Measurements from ENCODE around the gene CSF1.

CSF1 gene

DNA sequence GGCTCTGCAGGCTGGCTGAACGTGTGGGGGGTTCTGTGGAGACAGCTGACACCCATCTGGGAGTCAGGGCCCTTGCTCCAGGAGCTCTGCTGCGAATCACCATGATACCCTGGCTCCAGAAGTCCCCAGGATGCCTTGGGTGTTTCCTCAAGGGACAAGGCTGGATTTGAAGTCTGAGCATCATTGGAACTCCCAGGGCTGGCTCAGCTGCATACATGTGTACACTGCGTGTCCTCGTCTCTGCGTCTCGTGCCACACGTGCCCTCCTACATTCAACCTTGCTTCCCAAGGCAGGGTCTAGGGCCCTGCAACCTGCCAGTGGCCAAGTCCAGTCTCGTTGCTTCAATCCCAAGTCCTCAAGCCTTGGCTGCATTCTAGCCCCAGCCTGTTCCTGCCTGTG, 11.7 kb downstream of the CSF1 start:
- TF ChIP-seq, protein P1, sequence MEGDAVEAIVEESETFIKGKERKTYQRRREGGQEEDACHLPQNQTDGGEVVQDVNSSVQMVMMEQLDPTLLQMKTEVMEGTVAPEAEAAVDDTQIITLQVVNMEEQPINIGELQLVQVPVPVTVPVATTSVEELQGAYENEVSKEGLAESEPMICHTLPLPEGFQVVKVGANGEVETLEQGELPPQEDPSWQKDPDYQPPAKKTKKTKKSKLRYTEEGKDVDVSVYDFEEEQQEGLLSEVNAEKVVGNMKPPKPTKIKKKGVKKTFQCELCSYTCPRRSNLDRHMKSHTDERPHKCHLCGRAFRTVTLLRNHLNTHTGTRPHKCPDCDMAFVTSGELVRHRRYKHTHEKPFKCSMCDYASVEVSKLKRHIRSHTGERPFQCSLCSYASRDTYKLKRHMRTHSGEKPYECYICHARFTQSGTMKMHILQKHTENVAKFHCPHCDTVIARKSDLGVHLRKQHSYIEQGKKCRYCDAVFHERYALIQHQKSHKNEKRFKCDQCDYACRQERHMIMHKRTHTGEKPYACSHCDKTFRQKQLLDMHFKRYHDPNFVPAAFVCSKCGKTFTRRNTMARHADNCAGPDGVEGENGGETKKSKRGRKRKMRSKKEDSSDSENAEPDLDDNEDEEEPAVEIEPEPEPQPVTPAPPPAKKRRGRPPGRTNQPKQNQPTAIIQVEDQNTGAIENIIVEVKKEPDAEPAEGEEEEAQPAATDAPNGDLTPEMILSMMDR (conservative IDR thresholded peaks at IDR 0.05; ENCODE audit: control insufficient read depth, insufficient read depth, low read depth, low read length): no peak
- no peak for DNase-seq (ENCODE audit: low read depth)
- H3K4me3 ChIP-seq (ENCODE audit: control insufficient read depth, low read depth, low read length): no peak overlapping the region

DNA sequence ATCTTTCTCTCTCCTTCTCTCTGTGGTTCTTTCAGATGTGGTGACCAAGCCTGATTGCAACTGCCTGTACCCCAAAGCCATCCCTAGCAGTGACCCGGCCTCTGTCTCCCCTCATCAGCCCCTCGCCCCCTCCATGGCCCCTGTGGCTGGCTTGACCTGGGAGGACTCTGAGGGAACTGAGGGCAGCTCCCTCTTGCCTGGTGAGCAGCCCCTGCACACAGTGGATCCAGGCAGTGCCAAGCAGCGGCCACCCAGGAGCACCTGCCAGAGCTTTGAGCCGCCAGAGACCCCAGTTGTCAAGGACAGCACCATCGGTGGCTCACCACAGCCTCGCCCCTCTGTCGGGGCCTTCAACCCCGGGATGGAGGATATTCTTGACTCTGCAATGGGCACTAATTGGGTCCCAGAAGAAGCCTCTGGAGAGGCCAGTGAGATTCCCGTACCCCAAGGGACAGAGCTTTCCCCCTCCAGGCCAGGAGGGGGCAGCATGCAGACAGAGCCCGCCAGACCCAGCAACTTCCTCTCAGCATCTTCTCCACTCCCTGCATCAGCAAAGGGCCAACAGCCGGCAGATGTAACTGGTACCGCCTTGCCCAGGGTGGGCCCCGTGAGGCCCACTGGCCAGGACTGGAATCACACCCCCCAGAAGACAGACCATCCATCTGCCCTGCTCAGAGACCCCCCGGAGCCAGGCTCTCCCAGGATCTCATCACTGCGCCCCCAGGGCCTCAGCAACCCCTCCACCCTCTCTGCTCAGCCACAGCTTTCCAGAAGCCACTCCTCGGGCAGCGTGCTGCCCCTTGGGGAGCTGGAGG, 12.7 kb downstream of the CSF1 start:
- no peak overlapping the region for H3K4me3 ChIP-seq (ENCODE audit: control insufficient read depth, low read depth, low read length)
- TF ChIP-seq, protein P1 (conservative IDR thresholded peaks at IDR 0.05; ENCODE audit: control insufficient read depth, insufficient read depth, low read depth, low read length): peak; percentile 50
- DNase-seq (ENCODE audit: low read depth): no peak

DNA sequence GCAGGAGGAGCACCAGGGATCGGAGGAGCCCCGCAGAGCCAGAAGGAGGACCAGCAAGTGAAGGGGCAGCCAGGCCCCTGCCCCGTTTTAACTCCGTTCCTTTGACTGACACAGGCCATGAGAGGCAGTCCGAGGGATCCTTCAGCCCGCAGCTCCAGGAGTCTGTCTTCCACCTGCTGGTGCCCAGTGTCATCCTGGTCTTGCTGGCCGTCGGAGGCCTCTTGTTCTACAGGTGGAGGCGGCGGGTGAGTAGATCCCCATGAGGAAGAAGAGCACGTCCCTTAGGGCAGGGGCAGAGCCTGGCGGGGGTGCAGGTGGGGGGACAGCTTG, 13.3 kb downstream of the CSF1 start:
- TF ChIP-seq, protein P1 (conservative IDR thresholded peaks at IDR 0.05; ENCODE audit: control insufficient read depth, insufficient read depth, low read depth, low read length): no peak
- DNase-seq (ENCODE audit: low read depth): no peak
- H3K4me3 ChIP-seq (ENCODE audit: control insufficient read depth, low read depth, low read length): no peak overlapping the region

DNA sequence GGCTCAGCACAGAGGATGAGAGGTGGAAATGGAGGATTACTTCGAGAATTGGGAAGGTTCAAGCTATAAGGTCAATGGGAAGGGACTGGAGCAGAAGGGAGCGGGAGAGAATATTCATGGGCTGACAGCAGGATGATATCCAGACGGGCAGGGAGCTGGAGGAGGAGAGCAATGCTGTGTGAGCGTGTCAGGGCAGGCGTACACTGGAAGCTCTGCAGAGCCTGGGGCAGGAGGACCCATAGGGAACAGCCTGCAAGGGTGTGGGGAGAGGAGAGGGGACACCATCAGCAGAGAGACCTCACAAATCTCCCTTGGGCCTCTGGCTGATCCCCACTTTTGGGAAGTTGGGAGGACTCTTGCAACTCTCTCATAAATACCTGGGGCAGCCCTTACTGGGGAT, 13.7 kb downstream of the CSF1 start:
- H3K4me3 ChIP-seq (ENCODE audit: control insufficient read depth, low read depth, low read length): no peak overlapping the region
- TF ChIP-seq, protein P1 (conservative IDR thresholded peaks at IDR 0.05; ENCODE audit: control insufficient read depth, insufficient read depth, low read depth, low read length): no peak

DNA sequence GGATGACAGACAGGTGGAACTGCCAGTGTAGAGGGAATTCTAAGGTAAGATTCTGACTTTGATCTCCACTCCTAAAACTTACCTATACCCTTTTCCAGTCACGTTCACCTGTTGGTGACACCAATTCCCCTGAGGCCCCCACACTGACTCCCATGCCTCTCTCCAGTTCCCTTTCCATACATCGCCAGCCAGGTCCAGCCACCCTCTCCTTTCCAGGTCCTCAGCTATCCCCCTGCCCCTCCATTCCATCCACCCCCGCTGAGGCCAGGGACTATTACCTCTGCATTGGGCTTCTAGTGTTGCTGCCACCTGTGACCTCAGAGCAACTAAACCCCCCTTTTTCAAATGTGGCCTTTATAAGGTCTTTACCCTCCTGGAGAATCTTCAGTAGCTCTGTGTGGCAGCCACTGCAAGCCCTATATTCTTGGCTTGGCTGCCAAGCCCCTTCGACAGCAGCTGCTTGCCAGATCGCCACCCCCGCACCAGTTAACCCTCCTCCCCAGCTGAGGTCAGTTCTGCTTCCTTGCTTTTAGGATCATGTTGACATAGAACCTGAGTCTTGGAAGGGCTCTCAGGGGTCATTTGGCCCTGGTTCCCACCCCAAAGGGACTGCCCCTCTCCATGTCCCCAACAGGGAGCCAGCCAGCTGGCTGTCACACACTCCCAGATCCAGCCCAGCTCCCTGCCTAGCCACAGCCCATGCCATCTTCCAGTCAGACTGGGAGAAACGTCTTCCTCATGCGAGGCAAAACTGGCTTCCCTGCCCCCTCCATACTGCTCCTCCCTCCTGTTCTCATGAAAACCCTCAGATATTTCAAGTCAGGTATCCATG, 14.7 kb downstream of the CSF1 start:
- TF ChIP-seq, protein P1 (conservative IDR thresholded peaks at IDR 0.05; ENCODE audit: control insufficient read depth, insufficient read depth, low read depth, low read length): no peak

More for the DNA sequence above, 13.7 kb downstream of the CSF1 start:
- DNase-seq (ENCODE audit: low read depth): no peak

DNA sequence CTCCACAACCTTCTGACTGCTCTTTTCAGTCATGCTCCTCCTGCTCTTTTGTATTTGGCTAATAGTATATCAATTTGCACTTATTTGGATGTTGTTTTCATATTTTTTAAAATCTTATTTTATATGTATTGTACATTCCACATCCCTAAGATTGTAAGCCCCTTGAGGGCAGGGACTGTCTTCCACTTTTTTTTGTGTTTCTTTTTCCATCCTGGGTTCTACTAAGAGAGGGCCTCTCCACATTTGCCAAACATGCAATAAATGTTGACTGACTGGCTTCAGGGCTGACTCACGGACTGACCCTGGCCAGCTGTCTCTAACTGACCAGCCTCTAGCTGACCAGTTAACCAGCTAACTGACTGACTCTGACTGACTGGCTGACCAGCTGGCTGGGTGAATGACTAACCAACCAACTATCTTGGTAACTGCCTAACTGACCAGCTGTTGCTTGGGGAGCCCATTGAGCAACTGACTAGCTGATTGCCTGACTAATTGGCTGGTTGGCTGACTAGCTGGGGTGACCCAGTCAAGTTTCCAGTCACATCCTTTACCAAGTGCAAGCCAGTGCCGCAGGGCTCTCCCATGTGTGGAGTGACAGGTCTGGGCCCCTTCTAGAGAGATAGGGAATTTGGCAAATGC, 16.1 kb downstream of the CSF1 start:
- no peak overlapping the region for H3K4me3 ChIP-seq (ENCODE audit: control insufficient read depth, low read depth, low read length)
- peak; percentile 99 for DNase-seq (ENCODE audit: low read depth)
- TF ChIP-seq, protein P1 (conservative IDR thresholded peaks at IDR 0.05; ENCODE audit: control insufficient read depth, insufficient read depth, low read depth, low read length): no peak

More for the DNA sequence above, 14.7 kb downstream of the CSF1 start:
- H3K4me3 ChIP-seq (ENCODE audit: control insufficient read depth, low read depth, low read length): no peak overlapping the region
- no peak for DNase-seq (ENCODE audit: low read depth)

Data from fibroblast of mammary gland (primary cell).